KOPT-K1 (cell line): ENCODE data around the gene MDFI.

Experiments
- H3K27ac ChIP-seq: fragments of 200-600 bp; sonication (generic); 2 replicates; pipeline ENCODE4 v1.5.1; 2016; ENCODE audit warnings: antibody characterized with exemption, mild to moderate bottlenecking, low read depth, low read length; ENCODE audit not compliant: poor library complexity, severe bottlenecking
- H3K36me3 ChIP-seq: fragments of 200-600 bp; sonication (generic); 2 replicates; pipeline ENCODE4 v1.5.1; 2017; ENCODE audit warnings: antibody characterized with exemption, mild to moderate bottlenecking, low read length, moderate library complexity; ENCODE audit not compliant: insufficient read depth
- H3K9me3 ChIP-seq: fragments of 200-600 bp; sonication (generic); 2 replicates; pipeline ENCODE4 v1.5.1; 2017; ENCODE audit warnings: antibody characterized with exemption, low read length, mild to moderate bottlenecking; ENCODE audit not compliant: insufficient read depth, poor library complexity, severe bottlenecking

The MDFI gene

DNA sequence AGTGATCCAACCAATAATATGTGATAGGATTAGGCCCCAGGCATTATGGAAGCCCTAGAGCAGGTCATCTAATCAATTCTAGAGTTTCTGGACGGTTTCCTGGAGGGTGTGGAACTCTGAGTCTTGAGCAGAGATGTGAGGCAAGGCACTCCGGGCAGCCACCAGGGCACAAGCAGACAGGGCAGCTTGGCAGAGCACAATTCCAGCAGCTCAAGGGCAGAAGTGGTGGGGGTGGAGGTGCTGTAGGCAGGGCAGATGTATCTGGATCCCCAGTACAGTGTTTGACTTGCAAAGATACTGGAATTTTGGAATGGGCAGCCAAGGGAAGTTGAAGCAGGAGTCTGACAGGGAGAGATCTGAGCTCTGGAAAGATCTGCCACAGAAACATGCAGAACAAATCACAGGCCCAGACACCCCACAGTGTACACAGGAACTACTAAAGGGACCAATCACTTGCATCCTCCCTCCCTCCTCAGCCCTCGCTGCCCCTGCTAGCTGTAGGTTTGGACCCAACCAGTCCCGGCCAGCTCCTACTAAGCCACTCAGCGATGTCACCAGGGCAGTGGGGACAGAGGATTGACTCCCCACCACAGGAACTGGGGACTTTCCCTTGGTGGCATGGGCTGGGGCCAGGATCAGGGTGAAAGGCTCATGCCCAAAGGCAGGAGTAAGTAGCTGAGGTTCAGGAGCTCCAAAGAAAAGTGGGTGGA, 50.1 kb downstream of the MDFI start:
- no peaks in the 10 kb centered on the region for H3K36me3 ChIP-seq

DNA sequence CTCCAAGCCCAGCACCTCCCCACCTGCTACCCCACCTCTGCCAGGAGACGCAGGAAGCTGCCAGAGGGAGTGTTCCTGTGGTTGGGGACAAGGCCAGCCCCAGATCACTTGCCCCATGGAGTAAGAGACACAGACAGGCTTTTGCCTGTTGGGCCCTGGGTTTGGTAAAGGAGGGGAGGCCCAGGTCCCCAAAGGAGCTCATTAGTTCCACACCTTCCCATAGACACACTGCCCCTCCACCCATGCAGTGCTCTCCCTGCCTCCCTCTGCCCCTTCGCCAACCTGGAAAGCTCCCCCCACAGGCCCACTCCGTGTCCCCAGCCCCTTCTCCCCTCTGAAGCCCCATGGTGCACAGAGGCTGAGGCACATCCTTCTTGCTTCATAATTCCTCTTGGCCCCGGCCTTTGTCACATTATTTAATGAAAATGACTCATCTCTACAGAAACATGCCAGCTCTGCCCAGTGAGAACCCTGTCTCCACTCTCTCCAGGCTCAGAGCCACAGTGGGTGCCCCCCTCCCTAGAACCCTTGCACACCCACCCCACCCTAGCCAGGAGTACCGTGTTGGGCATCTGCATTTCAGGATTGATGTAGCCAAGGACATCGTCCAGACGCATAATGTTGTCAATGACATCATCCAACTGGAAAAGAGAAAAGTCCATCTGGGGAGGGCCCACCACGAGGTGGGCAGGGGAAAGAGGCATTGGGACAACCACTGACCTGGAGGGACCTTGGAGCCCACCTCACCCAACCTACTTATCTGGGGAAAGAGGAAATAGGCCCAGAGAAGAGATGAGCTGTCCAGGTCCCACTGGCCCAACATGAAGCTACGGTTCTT, 51.1 kb downstream of the MDFI start:
- peak overlapping the region; percentile 3 for H3K27ac ChIP-seq

More for the DNA sequence above, 50.1 kb downstream of the MDFI start:
- no peak overlapping the region for H3K27ac ChIP-seq
- H3K9me3 ChIP-seq: no peaks in the 10 kb centered on the region

DNA sequence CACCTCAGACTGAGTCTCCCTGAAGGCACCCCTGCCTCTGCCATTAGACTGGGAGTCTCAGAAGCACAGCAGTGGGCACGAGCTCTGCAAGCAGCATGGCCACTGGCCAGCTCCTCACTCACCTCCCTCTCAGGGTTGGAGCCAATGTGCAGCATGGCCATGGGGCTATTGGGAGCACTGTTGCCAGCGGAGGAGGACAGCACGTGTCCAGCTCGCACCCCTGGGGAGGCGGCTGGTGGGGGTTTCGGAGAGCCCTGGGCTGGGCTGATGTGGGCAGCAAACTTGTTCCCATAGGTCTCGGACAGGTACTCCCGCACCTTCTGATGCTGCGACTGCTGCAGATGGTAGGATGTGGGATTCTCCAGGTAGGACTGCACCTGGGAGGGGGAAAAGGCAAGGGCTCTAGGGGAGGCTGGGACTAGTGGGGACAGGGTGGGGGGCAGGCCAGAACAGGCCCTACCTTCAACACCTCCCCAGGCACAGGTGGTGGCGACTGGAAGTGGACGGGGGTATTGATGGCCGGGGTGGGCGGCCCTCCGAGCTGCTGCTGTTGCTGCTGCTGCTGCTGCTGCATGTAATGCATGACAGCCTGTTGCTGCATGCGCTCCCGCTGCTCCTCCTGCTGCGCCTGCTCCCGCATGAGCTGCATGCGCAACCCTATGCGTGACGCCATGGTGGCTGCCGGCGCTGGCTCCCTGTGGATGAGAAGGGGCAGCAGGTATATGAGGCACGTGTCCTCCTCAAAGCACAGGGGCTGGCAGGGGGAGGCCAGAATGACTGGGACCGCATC, 52.5 kb downstream of the MDFI start:
- Histone ChIP-seq H3K27ac (no peak overlapping the region), H3K36me3 (no peaks in the 10 kb centered on the region), H3K9me3 (no peaks in the 10 kb centered on the region)

More for the DNA sequence above, 51.1 kb downstream of the MDFI start:
- no peaks in the 10 kb centered on the region for H3K9me3 ChIP-seq
- H3K36me3 ChIP-seq: no peaks in the 10 kb centered on the region

DNA sequence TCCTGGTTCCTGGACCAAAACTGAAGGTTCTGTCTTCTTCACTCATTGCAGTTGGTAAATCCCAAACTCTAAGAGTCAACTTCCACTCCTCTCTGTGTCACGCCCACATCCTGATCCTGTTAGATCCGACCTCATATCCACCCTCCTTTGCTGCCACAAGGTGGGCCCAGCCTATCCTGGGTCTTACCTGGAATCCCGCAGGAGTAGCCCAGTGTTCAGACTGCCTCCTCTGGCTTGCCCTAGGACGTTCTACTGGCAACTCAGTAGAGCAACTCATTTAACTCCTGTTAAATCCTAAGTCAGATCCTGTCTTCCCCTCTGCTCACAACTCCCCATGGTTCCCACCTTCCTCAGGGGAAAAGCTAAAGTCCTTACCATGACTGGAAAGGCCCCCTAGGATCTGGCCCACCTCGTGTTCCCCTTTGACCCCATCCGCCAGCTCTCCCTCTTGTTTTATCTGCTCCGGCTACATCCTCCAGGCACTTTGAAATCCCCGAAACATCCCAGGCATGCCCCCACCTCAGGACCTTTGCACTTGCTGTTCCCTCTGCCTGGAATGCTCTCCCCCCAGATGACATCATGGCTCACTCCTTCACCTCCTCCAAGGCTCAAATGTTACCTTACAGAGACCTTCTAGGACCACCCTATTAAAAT, 53.3 kb downstream of the MDFI start:
- no peaks in the 10 kb centered on the region for H3K9me3 ChIP-seq
- H3K27ac ChIP-seq: no peak overlapping the region
- H3K36me3 ChIP-seq: no peaks in the 10 kb centered on the region

DNA sequence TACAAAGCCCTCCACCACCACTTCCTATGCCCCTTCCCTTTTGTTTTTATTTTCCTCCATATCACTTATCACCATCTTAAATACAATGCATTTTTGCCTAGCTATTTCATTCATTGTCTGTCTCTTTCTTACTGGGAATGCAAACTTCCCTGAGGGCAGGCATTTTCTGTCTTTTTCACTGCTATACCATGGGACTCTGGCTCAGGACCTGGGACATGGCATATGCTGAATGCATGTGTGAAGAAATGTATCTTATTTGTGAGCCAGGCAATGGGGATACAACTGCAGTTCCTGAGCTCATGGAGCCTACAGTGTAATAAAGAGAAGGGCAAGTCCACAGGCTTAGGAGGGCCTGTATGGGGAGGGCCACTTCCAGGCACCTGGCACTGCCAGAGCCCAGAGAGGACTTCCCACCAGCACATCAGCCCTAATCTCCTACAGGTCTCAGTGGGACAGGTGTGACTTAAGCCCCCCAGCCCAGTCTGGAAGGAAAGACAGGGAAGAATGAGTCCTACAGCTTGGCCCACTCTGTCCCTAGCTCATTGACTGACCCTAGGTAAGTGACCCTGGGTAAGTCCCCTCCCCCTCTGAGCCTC, 53.9 kb downstream of the MDFI start:
- Histone ChIP-seq H3K27ac (no peak overlapping the region), H3K9me3 (no peaks in the 10 kb centered on the region), H3K36me3 (no peaks in the 10 kb centered on the region)

DNA sequence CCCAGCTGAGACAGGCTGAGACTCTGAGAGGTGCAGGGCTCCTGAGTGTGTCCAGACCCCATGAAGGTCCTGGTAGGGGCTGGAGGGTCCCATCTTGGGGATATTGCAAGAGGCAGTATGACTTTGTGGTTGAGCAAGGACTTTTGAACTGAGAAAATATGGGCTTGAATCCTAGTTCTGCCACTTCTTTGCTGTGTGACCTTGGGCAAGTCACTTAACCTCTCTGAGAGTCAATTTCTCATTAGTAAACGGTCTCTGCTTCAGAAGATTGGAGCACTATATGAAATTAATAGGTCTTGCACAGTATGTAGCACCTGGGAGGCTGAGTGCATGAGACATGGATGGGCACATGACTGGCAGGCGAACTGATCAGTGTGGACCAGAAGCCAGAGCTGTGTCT, 54.5 kb downstream of the MDFI start:
- Histone ChIP-seq H3K9me3 (no peaks in the 10 kb centered on the region), H3K36me3 (no peaks in the 10 kb centered on the region), H3K27ac (no peak overlapping the region)

DNA sequence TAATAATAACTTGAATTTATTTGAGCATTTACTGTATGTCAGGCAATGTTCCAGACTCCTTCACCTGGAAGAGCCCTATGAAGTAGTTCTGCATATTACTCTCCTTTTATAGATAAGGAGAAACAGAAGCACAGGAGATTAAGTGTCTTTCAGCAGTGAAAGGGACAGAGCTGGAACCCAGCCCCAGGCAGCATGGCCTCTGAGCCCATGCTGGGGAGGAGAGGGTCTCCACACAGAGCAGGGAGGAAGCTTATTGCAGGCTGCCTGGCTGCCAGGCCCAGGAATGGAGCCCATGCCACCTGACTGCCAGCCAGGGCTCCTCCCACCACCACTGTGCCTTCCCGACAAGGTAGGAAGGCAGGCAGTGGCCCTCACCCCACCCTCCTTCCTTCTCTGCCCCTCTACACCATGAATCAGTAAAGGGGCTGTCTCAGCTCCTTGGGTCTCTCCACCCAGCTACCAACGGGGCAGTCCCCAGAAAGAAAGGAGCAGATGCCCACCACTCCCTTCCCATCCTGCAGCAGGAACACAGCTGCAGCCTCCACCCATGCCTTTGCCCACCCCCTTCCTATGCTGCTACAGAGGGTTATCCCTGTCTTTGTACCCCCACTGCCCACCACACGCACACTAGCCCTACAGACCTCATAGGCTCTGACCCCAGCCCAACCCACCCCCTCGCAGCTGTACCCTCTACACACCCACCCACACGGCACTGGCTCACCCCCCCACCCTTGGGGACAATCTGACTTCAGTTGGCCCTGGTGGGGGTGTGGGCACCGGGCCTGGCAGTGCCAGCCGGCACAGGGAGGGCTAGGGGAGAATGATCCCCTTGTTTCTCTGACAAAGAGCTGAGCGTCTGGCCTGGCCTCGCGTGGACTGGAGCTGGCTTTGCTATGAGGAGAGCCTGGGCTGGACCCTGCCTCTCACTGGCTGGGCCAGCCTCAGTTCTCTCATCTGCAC, 55.3 kb downstream of the MDFI start:
- no peaks in the 10 kb centered on the region for H3K9me3 ChIP-seq
- no peak overlapping the region for H3K27ac ChIP-seq
- H3K36me3 ChIP-seq: no peaks in the 10 kb centered on the region

DNA sequence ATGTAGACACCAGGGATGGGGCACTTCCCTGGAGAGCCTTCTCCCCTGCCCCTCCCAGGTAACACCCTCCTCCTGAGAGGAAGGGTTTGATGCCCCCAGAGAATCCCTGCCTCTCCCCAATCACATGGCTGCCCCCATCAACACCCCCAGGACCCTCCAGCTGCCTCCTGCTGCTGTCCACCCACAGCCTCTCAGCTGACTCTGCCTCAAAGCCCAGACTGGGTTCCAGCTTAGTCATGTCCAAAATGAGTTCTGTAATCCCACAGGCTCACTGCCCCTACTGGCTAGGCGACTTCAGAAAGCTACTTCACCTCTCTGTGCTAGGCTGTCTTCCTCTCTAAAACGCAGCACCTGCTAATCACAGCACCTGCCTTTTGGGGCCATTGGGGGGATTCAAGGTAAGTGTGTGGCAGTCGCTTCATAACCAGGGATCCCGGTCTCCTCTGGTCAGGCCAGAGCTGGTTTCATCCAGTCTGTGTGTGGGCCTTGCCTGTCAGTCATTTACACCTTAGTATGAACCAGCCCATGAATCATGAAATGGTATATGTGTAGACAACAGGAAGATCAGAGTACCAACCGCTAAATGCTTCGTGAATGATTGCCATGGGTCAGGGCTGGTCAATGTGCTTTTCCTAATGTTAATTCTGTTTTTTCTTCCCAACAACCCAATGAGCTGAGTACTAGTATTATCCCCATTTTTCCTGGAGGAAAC, 56.7 kb downstream of the MDFI start:
- Histone ChIP-seq H3K9me3 (no peaks in the 10 kb centered on the region), H3K27ac (no peak overlapping the region), H3K36me3 (no peaks in the 10 kb centered on the region)

DNA sequence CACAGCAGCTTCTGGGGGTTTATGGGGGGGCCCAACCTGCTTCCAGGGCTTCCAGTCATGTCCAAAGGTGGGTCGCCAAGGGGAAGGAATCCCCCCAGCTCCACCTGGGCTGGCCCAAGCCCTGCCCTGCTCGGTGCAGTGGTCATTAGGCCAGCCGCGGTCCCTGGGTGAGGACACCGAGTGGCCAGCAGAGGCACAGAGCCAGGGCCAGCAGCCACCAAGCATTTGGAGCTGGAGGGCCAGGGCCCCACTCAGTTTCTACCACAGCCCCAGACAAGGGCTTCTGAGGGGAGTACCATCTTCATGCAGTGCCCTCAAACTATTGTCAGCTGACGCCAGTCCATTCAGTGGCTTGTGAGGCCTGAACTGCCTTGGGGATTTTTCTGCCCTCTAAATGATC, 57.6 kb downstream of the MDFI start:
- H3K36me3 ChIP-seq: no peaks in the 10 kb centered on the region
- H3K9me3 ChIP-seq: no peaks in the 10 kb centered on the region
- no peak overlapping the region for H3K27ac ChIP-seq

DNA sequence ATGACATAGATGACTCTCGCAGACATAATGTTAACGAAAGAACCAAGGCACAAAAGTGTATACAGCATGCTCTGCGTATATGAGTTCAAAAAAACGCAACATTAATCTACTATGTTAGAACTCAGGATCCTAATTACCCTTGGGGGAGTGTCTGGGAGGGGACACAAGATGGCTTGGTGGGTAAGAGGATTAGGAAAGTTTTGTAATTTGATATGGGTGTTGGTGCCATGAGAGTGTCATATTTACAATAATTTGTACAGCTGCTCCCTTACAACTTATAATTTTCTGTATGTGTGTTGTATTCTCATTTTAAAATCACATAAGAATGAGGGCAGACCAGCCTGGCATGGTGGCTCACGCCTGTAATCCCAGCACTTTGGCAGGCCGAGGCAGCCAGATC, 58.5 kb downstream of the MDFI start:
- Histone ChIP-seq H3K27ac (no peak overlapping the region), H3K9me3 (no peaks in the 10 kb centered on the region), H3K36me3 (no peaks in the 10 kb centered on the region)

DNA sequence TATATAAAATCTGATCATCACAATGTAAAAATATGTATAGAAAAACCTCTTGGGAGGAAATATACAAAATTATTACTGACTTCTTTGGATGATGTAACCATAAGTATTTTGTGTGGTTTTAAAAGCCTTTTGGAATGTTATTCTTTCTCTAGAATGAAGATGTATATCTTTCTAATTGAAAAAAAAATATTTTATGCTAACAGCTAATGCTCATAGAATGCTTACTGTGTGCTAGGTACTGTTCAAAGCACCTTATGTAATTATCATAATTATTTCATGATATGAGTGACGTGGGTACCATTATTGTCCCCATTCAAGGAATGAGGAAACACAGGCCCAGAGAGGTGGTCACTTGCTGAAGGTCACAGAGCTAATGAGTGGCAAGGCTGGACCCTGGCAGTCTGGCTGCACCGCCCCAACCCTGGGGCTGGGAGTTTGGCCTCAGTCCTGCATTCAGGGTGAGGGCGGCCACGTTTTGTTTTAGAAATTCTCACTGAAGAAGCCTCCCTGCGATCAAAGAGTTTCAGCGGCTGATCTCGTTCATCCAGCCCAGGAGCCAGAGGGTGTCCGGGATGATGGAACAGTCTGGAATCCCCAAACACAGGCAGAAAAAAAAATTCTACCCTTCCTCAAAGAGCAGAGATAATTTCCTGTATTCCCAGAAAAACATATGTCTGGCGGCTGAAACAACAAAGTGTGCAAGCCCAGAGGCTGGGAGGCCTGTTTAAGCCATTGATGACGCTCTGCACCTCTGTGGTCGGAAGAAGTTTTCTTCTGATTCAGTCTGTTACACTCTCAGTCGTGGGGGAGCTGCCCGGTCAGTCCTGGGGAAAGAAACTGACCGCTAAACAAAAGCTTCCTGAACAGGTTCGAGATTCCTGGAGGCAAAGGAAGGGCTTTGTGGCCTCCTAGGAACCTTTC, 59.9 kb downstream of the MDFI start:
- Histone ChIP-seq H3K36me3 (no peaks in the 10 kb centered on the region), H3K27ac (no peak overlapping the region), H3K9me3 (no peaks in the 10 kb centered on the region)

DNA sequence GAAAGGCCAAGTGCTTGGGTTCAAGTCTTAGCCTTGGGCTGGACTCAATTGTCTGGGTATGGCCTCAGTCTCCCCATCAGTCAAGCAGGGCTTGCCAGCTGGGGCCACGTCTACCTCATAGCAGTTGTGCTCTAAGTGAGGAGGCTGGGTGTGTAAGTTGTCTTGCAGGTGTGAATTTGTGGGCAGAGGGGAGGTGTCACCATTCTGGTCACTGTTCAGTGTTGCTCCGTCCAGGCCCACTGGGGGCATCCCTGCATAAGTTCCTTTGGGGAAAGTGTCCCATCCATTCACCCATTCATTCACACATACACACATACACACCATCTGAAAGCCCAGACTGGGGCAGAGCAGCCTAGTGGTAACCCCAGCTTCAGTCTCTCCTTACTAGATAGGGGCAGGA, 60.8 kb downstream of the MDFI start:
- H3K27ac ChIP-seq: no peak overlapping the region
- H3K36me3 ChIP-seq: no peaks in the 10 kb centered on the region
- H3K9me3 ChIP-seq: no peaks in the 10 kb centered on the region
